Activated CD8-positive, alpha-beta T cell treated with anti-CD3 and anti-CD28 coated beads, Interleukin-2, amount 10 ng/mL, durations not matched to agents 7 days and 5 days (primary cell): ENCODE data around the gene GGA1. TPM values are rescaled to one million over a fixed set of nuclear protein-coding genes. Genes with fewer than 3 reads are reported as not detected.

Experiments used
- ATAC-seq: fragments of 150-1000 bp; cut with Tn5 transposase; one replicate; pipeline ENCODE4 v1.10.0; 2021; ENCODE audit warnings: moderate library complexity
- CTCF ChIA-PET: fragments of 350-600 bp; sonication (Branson Sonifier 250); formaldehyde crosslinking; loops from one replicate; lab custom pipeline; 2021; ENCODE audit warnings: antibody characterized with exemption; lab: Charles Lee
- POLR2A ChIA-PET: fragments of 350-600 bp; sonication (Branson Sonifier 250); formaldehyde crosslinking; loops from one replicate; lab custom pipeline; 2021; ENCODE audit warnings: antibody characterized with exemption; lab: Charles Lee
- DNase-seq: peaks from one replicate; pipeline ENCODE4 v3.0.0-alpha.2; 2020
- H3K27ac Mint-ChIP-seq: one replicate; pipeline ENCODE4 v1.8.0; 2021; ENCODE audit warnings: mild to moderate bottlenecking, mixed read lengths
- H3K27me3 Mint-ChIP-seq: one replicate; pipeline ENCODE4 v1.8.0; 2021; ENCODE audit warnings: low read depth, mixed read lengths
- H3K36me3 Mint-ChIP-seq: one replicate; pipeline ENCODE4 v1.8.0; 2021; ENCODE audit warnings: low read depth, mixed read lengths
- H3K4me1 Mint-ChIP-seq: one replicate; pipeline ENCODE4 v1.8.0; 2021; ENCODE audit warnings: low read depth, mixed read lengths
- H3K4me3 Mint-ChIP-seq: one replicate; pipeline ENCODE4 v1.8.0; 2021; ENCODE audit warnings: mild to moderate bottlenecking, mixed read lengths
- H3K9me3 Mint-ChIP-seq: one replicate; pipeline ENCODE4 v1.8.0; 2022; ENCODE audit warnings: mixed read lengths; ENCODE audit not compliant: insufficient read depth
- total RNA-seq, 2 experiments: library from RNA; stranded (reverse); gene quantifications; one replicate each; pipeline ENCODE4 v1.2.3, GENCODE V29; 2021

GGA1 gene, protein sequence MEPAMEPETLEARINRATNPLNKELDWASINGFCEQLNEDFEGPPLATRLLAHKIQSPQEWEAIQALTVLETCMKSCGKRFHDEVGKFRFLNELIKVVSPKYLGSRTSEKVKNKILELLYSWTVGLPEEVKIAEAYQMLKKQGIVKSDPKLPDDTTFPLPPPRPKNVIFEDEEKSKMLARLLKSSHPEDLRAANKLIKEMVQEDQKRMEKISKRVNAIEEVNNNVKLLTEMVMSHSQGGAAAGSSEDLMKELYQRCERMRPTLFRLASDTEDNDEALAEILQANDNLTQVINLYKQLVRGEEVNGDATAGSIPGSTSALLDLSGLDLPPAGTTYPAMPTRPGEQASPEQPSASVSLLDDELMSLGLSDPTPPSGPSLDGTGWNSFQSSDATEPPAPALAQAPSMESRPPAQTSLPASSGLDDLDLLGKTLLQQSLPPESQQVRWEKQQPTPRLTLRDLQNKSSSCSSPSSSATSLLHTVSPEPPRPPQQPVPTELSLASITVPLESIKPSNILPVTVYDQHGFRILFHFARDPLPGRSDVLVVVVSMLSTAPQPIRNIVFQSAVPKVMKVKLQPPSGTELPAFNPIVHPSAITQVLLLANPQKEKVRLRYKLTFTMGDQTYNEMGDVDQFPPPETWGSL
- total RNA-seq, result 10 to 100 TPM; 66.3 to 69.5 TPM

DNA sequence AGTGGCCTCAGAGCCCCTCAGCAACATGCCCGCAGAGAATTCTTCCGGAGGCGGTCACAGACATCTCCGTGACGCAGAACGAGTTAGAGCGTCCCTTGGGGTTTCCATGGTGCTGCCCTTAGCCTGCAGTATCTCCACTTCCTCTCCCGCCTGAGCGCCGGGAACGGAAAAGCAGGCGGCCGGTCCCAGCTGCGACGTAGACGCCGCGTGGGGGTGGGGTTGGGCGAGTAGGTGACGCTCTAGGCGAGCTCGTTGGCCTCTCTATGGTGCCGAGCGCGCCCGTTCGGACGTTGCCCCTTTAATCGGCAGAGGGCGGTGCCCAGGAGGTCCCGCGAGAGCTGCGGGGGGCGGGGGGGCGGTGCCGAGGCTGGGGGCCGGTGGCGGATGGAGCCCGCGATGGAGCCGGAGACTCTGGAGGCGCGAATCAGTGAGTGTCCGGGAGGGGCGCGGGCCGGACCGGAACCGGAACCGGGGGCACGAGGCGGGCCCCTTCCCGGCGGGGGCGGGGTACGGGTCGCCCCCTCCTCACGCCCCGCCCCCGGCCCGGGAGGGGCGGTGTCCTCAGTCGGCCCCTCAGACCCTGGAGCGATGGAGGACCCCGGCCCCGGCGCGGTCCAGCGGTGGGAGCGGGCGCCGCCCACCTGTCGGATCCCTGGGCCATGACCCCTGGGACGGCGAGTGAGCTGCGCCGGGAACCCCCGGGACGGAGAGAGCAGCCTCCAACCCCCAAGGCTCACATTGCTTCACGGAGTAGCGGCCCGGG lies at the start of gene GGA1:
TSS of gene GGA1 (plus strand) at position 358 of the 763 bp plus-strand sequence. CDS start at position 385, 27 bp downstream.
- H3K9me3 Mint-ChIP-seq, result no peaks in the 10 kb centered on the region
- ATAC-seq (peak; percentile 81), DNase-seq (peak; percentile 98)
- H3K27ac Mint-ChIP-seq, result peak within 1 kb of the TSS; percentile 98
- ChIA-PET POLR2A (interaction anchor here (0.6 to 2.4 kb wide), 16 partner anchors 13 to 1459 kb away, joined by 3 to 23 read pairs (median 4); partner anchors contain the start of genes EIF3L, MFNG, NOL12 and PDXP), CTCF (interaction anchor here (0.6 to 10.4 kb wide), 29 partner anchors 8 to 459 kb away, joined by 3 to 126 read pairs (median 7); partner anchors contain the start of genes ANKRD54, GCAT, IL2RB and LGALS1)
- peak within 1 kb of the TSS; percentile 100 for H3K4me3 Mint-ChIP-seq
- peaks cover 4% of the 10 kb centered on the region for H3K27me3 Mint-ChIP-seq
- H3K4me1 Mint-ChIP-seq, result peaks cover 72% of the 10 kb centered on the region
- H3K36me3 Mint-ChIP-seq, result peaks cover 2% of the 10 kb centered on the region

DNA sequence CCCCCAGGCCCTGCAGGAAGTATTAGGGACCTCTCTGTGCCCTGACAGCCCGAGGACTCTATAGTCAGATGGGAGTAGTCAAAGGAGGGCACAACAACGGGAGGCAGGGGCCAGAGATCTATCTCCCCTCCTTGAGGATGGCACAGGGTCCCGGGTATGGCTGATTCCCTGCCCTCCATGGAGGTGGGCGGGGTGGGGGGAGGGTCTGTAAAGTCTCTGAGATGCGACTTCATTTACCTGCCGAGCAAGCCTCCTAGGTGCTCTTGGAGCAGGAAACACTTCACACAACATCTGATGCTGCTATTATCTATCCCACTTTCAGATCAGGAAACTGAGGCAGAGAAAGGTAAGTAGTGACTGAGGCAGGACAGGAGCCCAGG lies 49.1 kb upstream of the GGA1 start:
- Mint-ChIP-seq H3K36me3 (no peaks in the 10 kb centered on the region), H3K4me1 (peaks cover 22% of the 10 kb centered on the region), H3K27ac (no peak overlapping the region), H3K27me3 (peaks cover 74% of the 10 kb centered on the region), H3K9me3 (no peaks in the 10 kb centered on the region), H3K4me3 (no peak overlapping the region)
- no peak for ATAC-seq
- DNase-seq, result no peak
- CTCF ChIA-PET, result interaction anchor here (15.3 kb wide), 1 partner anchor 14 kb away, joined by 493 read pairs; no protein-coding TSS in a partner anchor
- POLR2A ChIA-PET, result no interaction called here

DNA sequence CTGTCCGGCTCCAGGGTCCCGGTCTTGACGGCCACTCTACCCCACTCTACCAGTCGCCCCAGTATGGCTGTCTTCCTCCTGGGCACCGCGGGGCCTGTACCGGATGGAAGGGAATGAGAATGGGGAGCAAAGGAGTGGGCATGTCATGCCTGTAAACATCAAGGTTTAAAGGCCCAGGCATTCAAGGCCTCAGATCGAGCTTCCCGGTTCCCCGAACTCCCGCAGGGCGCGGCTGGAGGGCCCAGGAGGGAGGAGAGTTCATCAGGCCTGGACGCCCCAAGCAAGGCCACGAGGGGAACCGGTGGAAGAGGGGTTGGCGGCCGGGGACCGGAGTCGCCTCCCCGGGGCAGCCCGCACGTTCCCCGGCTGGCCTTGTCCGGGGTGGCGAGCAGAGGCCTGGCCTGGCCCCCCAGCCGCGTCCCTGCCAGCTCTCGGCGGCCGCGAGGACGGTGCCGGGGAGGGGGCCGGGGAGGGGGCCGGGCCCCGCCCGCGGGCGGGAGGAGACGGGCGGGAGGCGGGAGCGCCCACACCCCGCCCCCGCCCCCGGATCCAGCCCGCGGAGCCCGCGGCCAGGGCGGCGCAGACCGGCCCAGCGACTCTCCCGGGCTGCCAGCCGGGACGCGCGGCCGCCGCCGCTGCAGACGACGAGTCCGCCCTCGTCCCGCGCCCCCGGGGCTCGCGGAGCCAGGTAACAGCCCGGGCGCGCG lies 48.6 kb upstream of the GGA1 start, which contains the start of gene CDC42EP1:
TSS of gene CDC42EP1 (plus strand) at position 580 of the 707 bp plus-strand sequence. CDS start 5,870 bp downstream, outside the sequence.
- DNase-seq, result no peak
- peaks cover 74% of the 10 kb centered on the region for H3K27me3 Mint-ChIP-seq
- no peaks in the 10 kb centered on the region for H3K9me3 Mint-ChIP-seq
- no peak within 1 kb of the TSS for H3K27ac Mint-ChIP-seq
- H3K4me3 Mint-ChIP-seq, result peak within 1 kb of the TSS; percentile 5
- peak; percentile 25 for ATAC-seq
- H3K4me1 Mint-ChIP-seq, result peaks cover 23% of the 10 kb centered on the region
- POLR2A ChIA-PET, result no interaction called here
- no peaks in the 10 kb centered on the region for H3K36me3 Mint-ChIP-seq
- CTCF ChIA-PET, result interaction anchor here (15.3 kb wide), 1 partner anchor 15 kb away, joined by 493 read pairs; no protein-coding TSS in a partner anchor

DNA sequence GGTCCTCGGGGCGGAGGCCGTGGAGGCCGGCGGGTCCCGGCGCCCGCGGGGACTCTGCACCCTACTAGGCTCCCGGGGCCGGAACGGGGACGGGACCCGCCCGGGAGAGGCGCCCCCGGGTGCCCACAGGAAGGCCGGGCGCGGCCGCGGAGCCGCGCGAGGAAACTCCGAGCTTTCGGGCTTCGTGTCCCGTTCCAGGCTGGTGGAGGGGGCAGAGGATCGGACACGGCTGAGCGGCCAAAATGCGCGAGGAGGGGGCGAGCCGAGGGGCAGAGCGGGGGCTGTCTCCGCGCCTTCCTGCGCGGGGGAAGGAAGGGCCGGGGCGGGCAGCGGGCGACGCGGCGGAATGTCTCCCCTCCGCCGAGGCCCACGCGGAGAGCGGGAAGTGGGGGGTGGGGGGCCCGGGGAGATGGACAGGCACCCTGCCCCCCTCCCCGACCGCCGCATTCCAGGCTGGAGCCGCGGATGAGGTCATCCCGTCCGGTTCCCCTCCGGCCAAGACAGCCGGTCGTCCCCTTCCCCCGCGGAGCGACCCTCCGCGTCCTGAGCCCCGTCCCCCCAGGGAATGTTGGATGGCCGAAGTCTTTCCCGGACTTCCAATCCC lies 47.9 kb upstream of the GGA1 start:
- ATAC-seq, result peak; percentile 24
- H3K27ac Mint-ChIP-seq, result no peak overlapping the region
- H3K36me3 Mint-ChIP-seq, result no peaks in the 10 kb centered on the region
- no peak for DNase-seq
- H3K27me3 Mint-ChIP-seq, result peaks cover 71% of the 10 kb centered on the region
- peaks cover 24% of the 10 kb centered on the region for H3K4me1 Mint-ChIP-seq
- no peaks in the 10 kb centered on the region for H3K9me3 Mint-ChIP-seq
- H3K4me3 Mint-ChIP-seq, result peak overlapping the region; percentile 5
- CTCF ChIA-PET, result interaction anchor here (1.2 to 15.3 kb wide), 4 partner anchors 10 to 374 kb away, joined by 3 to 493 read pairs (median 5); partner anchors contain the start of gene GGA1
- POLR2A ChIA-PET, result no interaction called here

DNA sequence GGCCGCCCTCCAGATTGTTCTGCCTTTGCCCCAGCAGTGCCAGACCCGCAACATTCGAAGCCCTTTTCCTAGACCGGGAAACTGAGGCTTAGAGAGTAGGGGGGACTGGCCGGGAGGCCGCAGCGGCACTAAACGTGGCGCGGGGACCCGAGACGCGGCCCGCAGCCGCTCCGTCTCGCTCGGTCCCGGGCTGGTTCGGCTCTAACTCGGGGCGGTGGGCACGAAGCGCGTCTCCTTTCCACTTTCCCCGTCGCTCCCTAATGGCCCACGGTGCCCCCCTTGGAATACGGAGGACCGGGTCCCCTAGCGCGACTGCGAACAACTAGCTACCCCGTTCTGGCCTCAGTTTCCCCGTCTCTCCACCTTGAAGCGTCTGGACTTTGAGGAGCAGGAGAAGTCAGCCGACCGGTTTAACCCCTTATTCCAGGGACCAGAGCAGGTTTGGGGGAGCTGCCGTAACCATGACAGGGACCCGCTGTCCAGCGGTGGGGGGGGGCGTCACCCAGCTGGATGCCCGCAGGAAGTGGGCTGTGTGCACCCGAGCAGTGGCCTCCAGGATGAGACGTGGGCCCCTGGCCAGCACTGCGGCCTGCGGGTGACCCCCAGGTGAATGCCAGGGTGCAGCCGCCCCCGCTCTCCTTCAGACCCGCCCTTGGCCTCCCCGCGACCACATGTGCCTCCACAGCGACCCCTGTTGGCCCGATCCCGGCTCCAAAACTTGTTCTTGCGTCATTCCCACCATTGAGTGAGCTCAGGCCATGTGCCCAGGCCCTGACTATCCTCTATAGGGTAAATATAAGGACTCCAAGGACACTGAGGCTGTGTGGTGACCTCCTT lies 47.2 kb upstream of the GGA1 start:
- no peaks in the 10 kb centered on the region for H3K36me3 Mint-ChIP-seq
- ChIA-PET CTCF (interaction anchor here (0.6 to 15.3 kb wide), 13 partner anchors 9 to 373 kb away, joined by 3 to 493 read pairs (median 4); partner anchors contain the start of genes GGA1 and MFNG), POLR2A (interaction anchor here (1.1 kb wide), 1 partner anchor 19 kb away, joined by 3 read pairs; no protein-coding TSS in a partner anchor)
- H3K27me3 Mint-ChIP-seq, result peaks cover 67% of the 10 kb centered on the region
- H3K9me3 Mint-ChIP-seq, result no peaks in the 10 kb centered on the region
- ATAC-seq (peak; percentile 25), DNase-seq (peak; percentile 82)
- H3K4me3 Mint-ChIP-seq, result peak overlapping the region; percentile 5
- no peak overlapping the region for H3K27ac Mint-ChIP-seq
- H3K4me1 Mint-ChIP-seq, result peaks cover 31% of the 10 kb centered on the region

DNA sequence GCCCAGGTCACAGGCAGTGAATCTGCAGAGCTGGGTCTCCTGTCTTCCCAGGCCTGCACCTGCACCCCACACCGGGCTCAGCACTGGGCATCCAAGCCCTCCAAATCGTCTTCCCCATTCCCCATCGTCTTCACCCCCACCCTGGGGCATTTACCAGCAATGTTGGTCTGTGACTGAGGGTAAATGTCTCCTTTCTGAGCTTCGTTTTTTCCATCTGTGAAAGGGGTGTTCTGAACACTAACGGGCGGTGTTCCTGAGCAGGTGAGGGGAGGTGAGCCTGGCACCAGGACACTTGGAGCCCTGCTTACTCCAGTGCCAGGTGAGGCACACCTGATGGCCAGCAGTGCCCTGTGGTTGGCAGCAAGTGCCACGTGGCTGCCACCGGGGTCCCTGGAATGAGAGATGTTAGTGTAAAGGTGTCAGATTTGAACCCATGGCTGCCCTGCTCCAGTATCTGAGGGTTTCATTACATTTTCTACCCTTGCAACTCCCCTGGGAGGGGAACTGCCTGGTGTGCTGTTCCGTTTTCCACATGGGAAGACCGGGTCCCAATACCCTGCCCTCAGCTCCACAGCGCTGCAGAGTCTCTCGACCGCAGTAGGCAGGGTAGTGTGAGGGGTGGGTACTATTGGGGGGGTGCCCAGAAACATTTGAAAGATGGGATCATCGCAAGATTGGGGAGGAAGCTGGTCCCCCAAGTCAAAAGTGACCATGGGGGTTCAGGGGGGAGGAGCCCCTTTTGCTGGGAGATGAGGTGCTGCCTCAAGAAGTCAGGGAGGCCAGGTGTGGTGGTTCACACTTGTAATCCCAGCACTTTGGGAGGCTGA lies 46.4 kb upstream of the GGA1 start:
- Mint-ChIP-seq H3K4me3 (no peak overlapping the region), H3K9me3 (no peaks in the 10 kb centered on the region), H3K27me3 (peaks cover 62% of the 10 kb centered on the region), H3K4me1 (peaks cover 40% of the 10 kb centered on the region), H3K36me3 (no peaks in the 10 kb centered on the region), H3K27ac (no peak overlapping the region)
- DNase-seq (no peak), ATAC-seq (no peak)
- ChIA-PET CTCF (interaction anchor here (0.6 to 15.3 kb wide), 13 partner anchors 8 to 372 kb away, joined by 3 to 493 read pairs (median 4); partner anchors contain the start of genes GGA1 and MFNG), POLR2A (interaction anchor here (1.1 kb wide), 1 partner anchor 20 kb away, joined by 3 read pairs; no protein-coding TSS in a partner anchor)

DNA sequence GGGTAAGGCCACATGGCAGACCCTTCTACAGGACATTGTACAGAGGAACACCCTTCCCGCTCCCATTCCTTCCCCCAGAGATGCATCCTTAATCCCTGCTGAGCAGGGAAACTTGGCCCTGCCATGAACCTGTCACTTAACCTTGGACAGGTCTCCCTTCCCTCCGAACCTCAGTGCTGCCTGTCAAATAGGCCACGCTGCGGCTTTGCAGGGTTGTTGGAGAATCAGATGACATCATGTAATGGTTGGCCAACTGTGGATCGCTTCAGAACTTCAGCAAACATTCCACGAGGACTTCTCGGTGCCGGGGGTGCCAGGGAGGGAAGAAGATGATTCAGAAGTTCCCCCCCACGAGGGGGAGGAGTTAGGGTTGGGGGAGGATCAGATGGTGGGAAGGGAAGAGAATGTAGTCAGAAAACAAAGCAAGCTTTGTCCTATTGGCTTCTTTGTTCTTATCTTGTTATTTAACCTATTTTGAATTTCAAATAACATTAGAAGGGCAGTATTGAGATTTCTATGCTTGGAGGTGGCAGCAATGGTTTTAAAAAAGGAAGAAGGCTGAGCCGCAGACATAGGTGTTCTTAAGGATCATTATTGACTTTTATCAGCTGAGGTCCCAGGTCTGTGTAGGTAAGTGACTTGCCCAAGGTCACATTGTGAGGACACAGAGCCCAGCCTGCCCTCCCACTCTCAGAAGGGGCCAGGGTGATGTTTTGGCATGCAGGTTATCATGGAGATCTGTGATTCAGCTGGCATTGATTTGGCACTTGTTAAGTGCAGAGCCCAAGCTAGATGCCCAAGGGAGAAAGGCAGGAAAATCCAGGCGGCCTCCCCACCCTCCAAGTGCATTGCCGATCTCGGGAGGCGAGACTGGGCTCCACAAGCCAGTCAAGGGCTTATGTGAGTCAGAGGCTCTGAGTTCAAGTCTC lies 45.2 kb upstream of the GGA1 start:
- no peak overlapping the region for H3K27ac Mint-ChIP-seq
- CTCF ChIA-PET, result interaction anchor here (1.0 to 15.3 kb wide), 7 partner anchors 7 to 303 kb away, joined by 3 to 493 read pairs (median 5); no protein-coding TSS in a partner anchor

DNA sequence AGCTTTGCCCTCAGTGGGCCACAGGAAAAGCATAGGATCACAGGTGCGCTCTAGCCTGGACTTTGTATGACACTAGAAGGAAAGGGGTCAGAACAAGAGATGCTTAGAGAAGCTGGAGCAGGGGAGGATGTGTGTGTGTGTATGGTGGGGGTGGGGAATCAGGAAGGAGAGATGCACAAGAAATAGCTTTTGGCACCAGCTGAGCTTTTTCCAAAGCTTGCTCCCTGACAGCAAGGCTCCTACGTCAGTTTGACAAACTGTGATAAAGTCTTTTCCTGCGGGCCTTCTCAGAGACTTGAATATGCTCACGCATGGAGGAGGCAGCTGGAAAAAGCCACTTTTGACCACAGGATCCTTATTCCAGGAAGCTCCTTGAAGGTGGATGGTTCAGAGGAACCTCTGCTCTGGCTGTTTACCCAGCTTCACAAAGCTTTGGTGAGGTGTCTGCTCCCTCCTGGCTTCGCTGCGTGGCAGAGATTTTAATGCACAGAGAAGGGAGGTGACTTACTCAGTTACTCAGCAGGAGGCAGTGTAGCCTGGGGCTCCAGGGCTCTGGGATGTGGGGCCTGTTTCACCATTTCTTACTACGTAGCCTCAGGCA lies 44.4 kb upstream of the GGA1 start:
- Mint-ChIP-seq H3K27ac (no peak overlapping the region), H3K4me1 (peaks cover 45% of the 10 kb centered on the region), H3K27me3 (peaks cover 44% of the 10 kb centered on the region), H3K4me3 (no peak overlapping the region), H3K36me3 (no peaks in the 10 kb centered on the region), H3K9me3 (no peaks in the 10 kb centered on the region)
- CTCF ChIA-PET, result interaction anchor here (1.1 to 15.3 kb wide), 7 partner anchors 8 to 304 kb away, joined by 3 to 493 read pairs (median 29); partner anchors contain the start of gene LGALS2
- ATAC-seq (no peak), DNase-seq (no peak)
- POLR2A ChIA-PET, result interaction anchor here (0.8 kb wide), 1 partner anchor 35 kb away, joined by 3 read pairs; no protein-coding TSS in a partner anchor

More for the DNA sequence above, 45.2 kb upstream of the GGA1 start:
- Mint-ChIP-seq H3K36me3 (no peaks in the 10 kb centered on the region), H3K27me3 (peaks cover 52% of the 10 kb centered on the region), H3K4me3 (no peak overlapping the region), H3K4me1 (peaks cover 45% of the 10 kb centered on the region), H3K9me3 (no peaks in the 10 kb centered on the region)
- POLR2A ChIA-PET, result interaction anchor here (0.8 kb wide), 1 partner anchor 34 kb away, joined by 3 read pairs; no protein-coding TSS in a partner anchor
- no peak for DNase-seq
- ATAC-seq, result no peak
